ENCODE data around the gene CCR9.

The CCR9 gene

GRCh38 chr3:45949432-45949831 lies 63.1 kb downstream of the CCR9 start:
- TF ChIP-seq CTCF (IDR thresholded peaks at IDR 0.05), result no peak

- no peak for TF ChIP-seq CTCF (IDR thresholded peaks at IDR 0.05)
These were observed 63.8 kb downstream of the CCR9 start for GRCh38 chr3:45950131-45950530.

GRCh38 chr3:45950686-45951600 lies 64.6 kb downstream of the CCR9 start:
- no peak for TF ChIP-seq CTCF (IDR thresholded peaks at IDR 0.05)

GRCh38 chr3:45951946-45952345 lies 65.6 kb downstream of the CCR9 start:
- no peak for TF ChIP-seq CTCF (IDR thresholded peaks at IDR 0.05)

- no peak for TF ChIP-seq CTCF (IDR thresholded peaks at IDR 0.05)
These were observed 66.1 kb downstream of the CCR9 start for GRCh38 chr3:45952456-45952855.

Measured in LNCAP (cell line).